HG02943 (cell line): ENCODE data around the gene CCDC112.
A peak's percentile ranks its signal among the peaks of the same experiment; 100 is the strongest.
"Not testable (repeated sequence)": the region's sequence is repeated elsewhere in the genome, so short reads cannot be mapped to it uniquely, and the experiment has no call there.

Source experiments
- ATAC-seq: cut with Tn5 transposase; IDR thresholded peaks from one replicate; pipeline ENCODE4 v1.9.1; 2021; ENCODE audit warnings: mild to moderate bottlenecking, low read depth, moderate library complexity; ENCODE audit not compliant: unreplicated experiment

Gene CCDC112

GRCh38 chr5:115263078-115263380 lies 33.4 kb downstream of the CCDC112 start:
- no peak for ATAC-seq

- ATAC-seq = peak; percentile 92
Measured at GRCh38 chr5:115262321-115263077, 34.0 kb downstream of the CCDC112 start, which contains the start of gene PGGT1B. Gene PGGT1B (minus strand): TSS chr5:115262877. CDS start chr5:115262851, 26 bp downstream.

GRCh38 chr5:115262011-115262320 lies 34.5 kb downstream of the CCDC112 start:
- peak; percentile 42 for ATAC-seq

- no peak for ATAC-seq
Measured at GRCh38 chr5:115260248-115260647, 36.2 kb downstream of the CCDC112 start.

- no peak for ATAC-seq
Measured at GRCh38 chr5:115257981-115258380, 38.5 kb downstream of the CCDC112 start.

GRCh38 chr5:115249379-115249778 lies 47.1 kb downstream of the CCDC112 start:
- not testable (repeated sequence) for ATAC-seq

- peak; percentile 77 for ATAC-seq
Measured at GRCh38 chr5:115246361-115246991, 50.0 kb downstream of the CCDC112 start.

- no peak for ATAC-seq
Measured at GRCh38 chr5:115243412-115243811, 53.0 kb downstream of the CCDC112 start.

- ATAC-seq = no peak
Measured at GRCh38 chr5:115241881-115242642, 54.4 kb downstream of the CCDC112 start.

- ATAC-seq = no peak
Measured at GRCh38 chr5:115237066-115237465, 59.4 kb downstream of the CCDC112 start.

GRCh38 chr5:115236599-115236998 lies 59.9 kb downstream of the CCDC112 start:
- ATAC-seq = no peak

GRCh38 chr5:115231598-115231997 lies 64.9 kb downstream of the CCDC112 start:
- no peak for ATAC-seq

GRCh38 chr5:115229606-115230005 lies 66.8 kb downstream of the CCDC112 start:
- no peak for ATAC-seq

- ATAC-seq = no peak
Measured at GRCh38 chr5:115227281-115227680, 69.2 kb downstream of the CCDC112 start.
